Kidney (tissue), 14 donors: Measurements from ENCODE around the gene PSAPL1. TPM values are rescaled to one million over a fixed set of nuclear protein-coding genes. Genes with fewer than 3 reads are reported as not detected.

Experiments
- DNase-seq, 5 donors: peaks; one replicate each; pipeline ENCODE4 v3.0.0-alpha.2; 2013 to 2020
- FAIRE-seq: peaks from 2 replicates; lab custom pipeline; 2012; peaks lifted over from hg19 to GRCh38; lab: Jason Lieb, UNC
- H3K27ac ChIP-seq, 2 donors: one replicate each; pipeline ENCODE4 v1.7.0; 2013; ENCODE audit warnings: low read depth in 2 of 2, low read length in 2 of 2, inconsistent platforms in 1 of 2
- H3K27me3 ChIP-seq: one replicate; pipeline ENCODE4 v1.7.1; 2013; ENCODE audit warnings: low read length, inconsistent platforms; ENCODE audit not compliant: control insufficient read depth, insufficient read depth
- H3K36me3 ChIP-seq, 3 donors: one replicate each; pipeline versions ENCODE4 v1.7.0 to v1.7.1; 2013; ENCODE audit warnings: low read length in 3 of 3, control low read depth in 1 of 3, inconsistent platforms in 1 of 3; ENCODE audit not compliant: insufficient read depth in 3 of 3, control insufficient read depth in 2 of 3
- H3K4me1 ChIP-seq, 3 donors: one replicate each; pipeline versions ENCODE4 v1.7.0 to v1.7.1; 2013; ENCODE audit warnings: low read length in 3 of 3, inconsistent platforms in 1 of 3, low read depth in 1 of 3; ENCODE audit not compliant: control insufficient read depth in 2 of 3, insufficient read depth in 2 of 3
- H3K4me3 ChIP-seq, 3 donors: one replicate each; pipeline versions ENCODE4 v1.7.0 to v1.8.1; 2013; ENCODE audit warnings: low read length in 3 of 3, control low read depth in 1 of 3, inconsistent platforms in 1 of 3
- H3K9ac ChIP-seq, 3 donors: one replicate each; pipeline versions ENCODE4 v1.7.0 to v1.7.1; 2013; ENCODE audit warnings: low read length in 3 of 3, control low read depth in 1 of 3, inconsistent platforms in 1 of 3
- H3K9me3 ChIP-seq, 3 donors: one replicate each; pipeline versions ENCODE4 v1.7.0 to v1.7.1; 2013; ENCODE audit warnings: low read length in 3 of 3, control low read depth in 1 of 3, inconsistent platforms in 1 of 3; ENCODE audit not compliant: control insufficient read depth in 2 of 3, insufficient read depth in 1 of 3
- CTCF ChIP-seq: IDR thresholded peaks from 3 replicates; pipeline ENCODE4 v1.5.1; 2012; ENCODE audit warnings: mild to moderate bottlenecking, moderate library complexity, borderline replicate concordance; ENCODE audit not compliant: insufficient read depth; ENCODE audit errors: extremely low read depth
- intact Hi-C: fragments of 100-400 bp; cut with DNase I; formaldehyde crosslinking; loops from one replicate; pipeline ENCODE4 v1.11.1; 2022
- polyA plus RNA-seq: library from polyadenylated mRNA; stranded (reverse); fragments of 350-450 nt; fragmentation: Illumina TruSeq; extraction: RNeasy Lipid Tissue Mini Kit (QIAGEN cat#74804); gene quantifications from one replicate; pipeline ENCODE4 v1.2.3, GENCODE V29; 2014; ENCODE audit warnings: low read depth, low replicate concordance; ENCODE audit not compliant: insufficient read depth
- total RNA-seq: library from RNA; stranded (reverse); fragmentation: NEBNext Ultra II Directional; extraction: Animal tissue kit (Norgen Biotek cat#: 25700); gene quantifications from one replicate; pipeline ENCODE4 v1.2.1, GENCODE V29; 2021
- donor health status: control.
- donor health status: control.
- donor health status: control.
- donor health status: control.
- donor health status: control.
- donor health status: DM: yes; HTN: yes; CAD: no.
- donor health status: Normal renal cell carcinoma (clear cell type).

PSAPL1 gene
- total and polyA plus RNA-seq, 2 donors from 2014 or later = not detected

DNA sequence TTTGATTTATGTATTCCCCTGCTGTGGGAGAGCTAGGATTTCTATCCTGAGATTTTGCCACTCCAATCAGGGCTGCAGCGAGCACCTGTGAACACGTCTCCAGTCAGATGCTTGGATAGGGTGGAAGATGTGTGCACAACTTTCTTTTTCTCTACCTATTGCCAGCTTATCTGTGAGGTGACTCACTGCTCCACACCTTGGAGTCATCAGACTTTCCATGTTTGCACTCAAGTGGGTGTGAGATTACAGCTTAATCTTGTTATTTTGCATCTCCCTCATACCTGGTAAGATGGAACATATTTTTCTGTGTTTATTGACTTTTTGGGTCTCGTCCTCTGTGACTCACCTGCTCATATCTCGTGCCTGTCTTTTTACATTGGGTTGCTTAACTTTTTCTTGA is 32.2 kb downstream of the PSAPL1 start:
- Histone ChIP-seq H3K4me1 (no peaks in the 10 kb centered on the region), H3K27me3 (no peaks in the 10 kb centered on the region), H3K4me3 (no peak overlapping the region), H3K9ac (no peak overlapping the region), H3K27ac (no peak overlapping the region), H3K9me3 (peaks cover 0 to 12% (median 0%) of the 10 kb centered on the region in 3 donors), H3K36me3 (no peaks in the 10 kb centered on the region)
- DNase-seq (peak in 1 of 5 donors; percentile 3), FAIRE-seq (no peak)
- no peak for TF ChIP-seq CTCF
- intact Hi-C loops = no loop called here

GRCh38 chr4:7400671-7401298 is 33.9 kb downstream of the PSAPL1 start:
- DNase-seq (no peak), FAIRE-seq (no peak)
- no peaks in the 10 kb centered on the region for H3K27me3 ChIP-seq
- intact Hi-C loops = no loop called here
- H3K4me1 ChIP-seq = no peaks in the 10 kb centered on the region
- peaks cover 0 to 6% (median 0%) of the 10 kb centered on the region in 3 donors for H3K9me3 ChIP-seq
- TF ChIP-seq CTCF = no peak
- H3K9ac ChIP-seq = no peak overlapping the region
- H3K36me3 ChIP-seq = no peaks in the 10 kb centered on the region
- no peak overlapping the region for H3K4me3 ChIP-seq
- H3K27ac ChIP-seq = no peak overlapping the region

- Histone ChIP-seq H3K27ac (no peak overlapping the region), H3K27me3 (no peaks in the 10 kb centered on the region), H3K4me1 (no peaks in the 10 kb centered on the region), H3K9ac (no peak overlapping the region), H3K9me3 (peaks cover 0 to 3% (median 0%) of the 10 kb centered on the region in 3 donors), H3K36me3 (no peaks in the 10 kb centered on the region), H3K4me3 (no peak overlapping the region)
- FAIRE-seq (no peak), DNase-seq (peak in 2 of 5 donors; percentile 25 to 28)
- TF ChIP-seq CTCF = no peak
- intact Hi-C loops = no loop called here
Observed at GRCh38 chr4:7399440-7400234, 35.1 kb downstream of the PSAPL1 start.
